Lung (tissue), 12 donors: ENCODE measurements around the gene APOOL. TPM values are rescaled to one million over a fixed set of nuclear protein-coding genes. Genes with fewer than 3 reads are reported as not detected.
"Not testable (repeated sequence)": the region's sequence is repeated elsewhere in the genome, so short reads cannot be mapped to it uniquely, and the experiment has no call there.

Source experiments
- ATAC-seq: fragments of 200-7000 bp; cut with Tn5 transposase; one replicate; pipeline ENCODE4 v1.9.1; 2020; ENCODE audit warnings: moderate number of reproducible peaks; ENCODE audit not compliant: insufficient read depth, low FRiP score
- DNase-seq, 3 donors: peaks; one replicate each; pipeline ENCODE4 v3.0.0-alpha.2; 2013 to 2017
- H3K27ac ChIP-seq, 2 donors: one replicate each; pipeline ENCODE4 v1.5.1; 2013; ENCODE audit warnings: mild to moderate bottlenecking in 2 of 2, moderate library complexity in 2 of 2, control low read depth in 1 of 2, inconsistent platforms in 1 of 2, low read depth in 1 of 2, low read length in 1 of 2
- H3K27me3 ChIP-seq, 3 donors: one replicate each; pipeline ENCODE4 v1.5.1; 2013; ENCODE audit warnings: low read length in 2 of 3; ENCODE audit not compliant: control insufficient read depth in 3 of 3, insufficient read depth in 3 of 3
- H3K36me3 ChIP-seq, 4 donors: one replicate each; pipeline ENCODE4 v1.5.1; 2013; ENCODE audit warnings: low read length in 4 of 4, mild to moderate bottlenecking in 1 of 4, moderate library complexity in 1 of 4; ENCODE audit not compliant: control insufficient read depth in 4 of 4, insufficient read depth in 4 of 4
- H3K4me1 ChIP-seq, 5 donors: one replicate each; pipeline ENCODE4 v1.5.1; 2013; ENCODE audit warnings: low read length in 5 of 5, mild to moderate bottlenecking in 2 of 5, moderate library complexity in 1 of 5; ENCODE audit not compliant: control insufficient read depth in 5 of 5, insufficient read depth in 5 of 5
- H3K4me3 ChIP-seq: one replicate; pipeline ENCODE4 v1.5.1; 2013; ENCODE audit warnings: mild to moderate bottlenecking, control low read depth, moderate library complexity
- H3K9ac ChIP-seq, 2 donors: one replicate each; pipeline ENCODE4 v1.5.1; 2013; ENCODE audit warnings: low read length in 2 of 2, control low read depth in 1 of 2; ENCODE audit not compliant: insufficient read depth in 1 of 2
- H3K9me3 ChIP-seq, 4 donors: one replicate each; pipeline ENCODE4 v1.5.1; 2013; ENCODE audit warnings: low read length in 3 of 4, mild to moderate bottlenecking in 1 of 4, moderate library complexity in 1 of 4; ENCODE audit not compliant: control insufficient read depth in 4 of 4, insufficient read depth in 3 of 4
- CTCF ChIP-seq: IDR thresholded peaks from 2 replicates; pipeline ENCODE4 v1.5.1; 2012; ENCODE audit warnings: mild to moderate bottlenecking; ENCODE audit errors: control extremely low read depth, extremely low read depth
- WGBS, 2 donors: extraction: QIAGEN DNeasy Blood & Tissue Kit; methylation state at CpG; one replicate each; pipeline ENCODE4 v1.1.7; 2013; 5-methylcytosine and 5-hydroxymethylcytosine counted together
- polyA plus RNA-seq, 2 donors: library from polyadenylated mRNA; stranded (reverse); fragments of 200-250 nt; gene quantifications; one replicate each; pipeline ENCODE4 v1.2.1, GENCODE V29; 2013
- total RNA-seq, 2 donors: library from RNA; depleted of rRNA in 1 of 2; stranded (reverse); fragments of >200 nt in 1 of 2; gene quantifications; one replicate each; pipeline ENCODE4 v1.2.1, GENCODE V29; 2014 to 2021
- donor health status: control.
- donor health status: control.
- donor health status: Bipolar disorder and iron deficiency.
- donor health status: healthy.
- donor health status: DM: yes; HTN: yes; CAD: no.

Gene APOOL
- total and polyA plus RNA-seq, 4 donors: 4.5 to 21.6 (median 11.4) TPM

GRCh38 chrX:85012098-85012497 is 8.4 kb downstream of the APOOL start:
- H3K27me3 ChIP-seq: no peaks in the 10 kb centered on the region
- no peak overlapping the region for H3K4me3 ChIP-seq
- no peak for TF ChIP-seq CTCF
- no peaks in the 10 kb centered on the region for H3K4me1 ChIP-seq
- ATAC-seq (no peak), DNase-seq (no peak)
- 92 to 100% methylated on average over 2 of the region's 2 CpGs for WGBS, 2 donors
- H3K9ac ChIP-seq: no peak overlapping the region
- H3K27ac ChIP-seq: no peak overlapping the region
- H3K36me3 ChIP-seq: no peaks in the 10 kb centered on the region
- peaks cover 0 to 5% (median 1%) of the 10 kb centered on the region in 4 donors for H3K9me3 ChIP-seq

GRCh38 chrX:85015351-85015750 is 11.7 kb downstream of the APOOL start:
- WGBS, 2 donors: 91 to 99% methylated on average over 8 of the region's 8 CpGs
- H3K36me3 ChIP-seq: not testable (repeated sequence)

GRCh38 chrX:85017721-85018120 is 14.0 kb downstream of the APOOL start:
- Histone ChIP-seq H3K4me3 (no peak overlapping the region), H3K27ac (no peak overlapping the region), H3K4me1 (peaks cover 0 to 2% (median 0%) of the 10 kb centered on the region in 5 donors), H3K9me3 (peaks cover 0 to 13% (median 2%) of the 10 kb centered on the region in 4 donors), H3K9ac (no peak overlapping the region), H3K27me3 (no peaks in the 10 kb centered on the region), H3K36me3 (peaks cover 0 to 2% (median 0%) of the 10 kb centered on the region in 4 donors)
- DNase-seq (no peak), ATAC-seq (no peak)
- WGBS, 2 donors: 90 to 100% methylated on average over 2 of the region's 2 CpGs
- TF ChIP-seq CTCF: no peak

More at GRCh38 chrX:85015351-85015750, 11.7 kb downstream of the APOOL start:
- ATAC-seq, H3K27me3 ChIP-seq, H3K4me1 ChIP-seq, DNase-seq, H3K27ac ChIP-seq, H3K9ac ChIP-seq, H3K4me3 ChIP-seq: not testable (repeated sequence)
- H3K9me3 ChIP-seq: peaks cover 0 to 13% (median 3%) of the 10 kb centered on the region in 4 donors

- Histone ChIP-seq H3K36me3 (peaks cover 0 to 2% (median 0%) of the 10 kb centered on the region in 4 donors), H3K27ac (no peak overlapping the region), H3K9ac (no peak overlapping the region), H3K27me3 (no peaks in the 10 kb centered on the region), H3K9me3 (peaks cover 0 to 13% (median 2%) of the 10 kb centered on the region in 4 donors), H3K4me3 (no peak overlapping the region), H3K4me1 (peaks cover 0 to 2% (median 0%) of the 10 kb centered on the region in 5 donors)
- DNase-seq (no peak), ATAC-seq (no peak)
- TF ChIP-seq CTCF: no peak
- 98 to 100% methylated on average over 1 of the region's 1 CpG for WGBS, 2 donors
These were observed 14.8 kb downstream of the APOOL start for GRCh38 chrX:85018471-85018870.
